HepG2 (cell line): ENCODE results near the gene PRAMEF33. TPM values are rescaled to one million over a fixed set of nuclear protein-coding genes. Genes with fewer than 3 reads are reported as not detected.
"Not testable (repeated sequence)": the region's sequence is repeated elsewhere in the genome, so short reads cannot be mapped to it uniquely, and the experiment has no call there.

Experiments
- ATAC-seq: fragments of 200-7000 bp; cut with Tn5 transposase; 3 replicates; pipeline ENCODE4 v1.9.1; 2020; ENCODE audit warnings: mild to moderate bottlenecking, moderate library complexity
- BruUV-seq: library from RNA; stranded (reverse); fragments of 400-500 nt; replicated peaks from 2 replicates; lab custom pipeline; 2021; lab: Mats Ljungman, UMichigan
- CTCF ChIA-PET: fragments of 300-600 bp; formaldehyde crosslinking; extraction: SDS; loops from one replicate; lab custom pipeline; 2021; ENCODE audit warnings: low total read pairs, inconsistent platforms, low intra/inter-chr PET ratio; lab: Yijun Ruan, JAX
- POLR2A ChIA-PET: fragments of 350-600 bp; sonication (Branson Sonifier 250); formaldehyde crosslinking; loops from one replicate; lab custom pipeline; 2020; ENCODE audit warnings: antibody characterized with exemption, inconsistent platforms; lab: Yijun Ruan, JAX
- DNase-seq: peaks from one replicate; pipeline ENCODE4 v3.0.0-alpha.2; 2015; ENCODE audit warnings: low spot score
- FAIRE-seq: peaks from 3 replicates; lab custom pipeline; 2011; peaks lifted over from hg19 to GRCh38; lab: Jason Lieb, UNC
- H2AFZ ChIP-seq: one replicate; pipeline ENCODE4 v1.6.1; 2011; ENCODE audit warnings: low read length, inconsistent platforms
- H3K27ac ChIP-seq: fragments of 300-600 bp; 3 replicates; pipeline ENCODE4 v1.8.0; 2011; ENCODE audit warnings: mixed run types, mild to moderate bottlenecking, mixed read lengths, low read length, inconsistent platforms; ENCODE audit not compliant: insufficient read depth; ENCODE audit errors: extremely low read length
- H3K27me3 ChIP-seq, 2 experiments: fragments of 200-600 bp in 1 of 2; 2 replicates in 1 of 2; 3 replicates in 1 of 2; pipeline versions ENCODE4 v1.6.0 to v1.8.0; 2011; ENCODE audit warnings: low read length in 2 of 2, mild to moderate bottlenecking in 2 of 2, moderate library complexity in 2 of 2, inconsistent platforms in 1 of 2; ENCODE audit not compliant: insufficient read depth in 2 of 2, control insufficient read depth in 1 of 2
- H3K36me3 ChIP-seq, 2 experiments: fragments of 200-600 bp in 1 of 2; replicated peaks in 1 of 2; 2 replicates in 1 of 2; 3 replicates in 1 of 2; pipeline versions ENCODE4 v1.5.1 to v1.8.0; 2011; ENCODE audit warnings: low read length in 2 of 2, inconsistent platforms in 1 of 2; ENCODE audit not compliant: insufficient read depth in 2 of 2, control insufficient read depth in 1 of 2
- H3K4me1 ChIP-seq: 2 replicates; pipeline ENCODE4 v1.5.1; 2012; ENCODE audit warnings: low read length, inconsistent platforms; ENCODE audit not compliant: insufficient read depth
- H3K4me2 ChIP-seq: 2 replicates; pipeline ENCODE4 v1.6.0; 2011; ENCODE audit warnings: low read depth, low read length, inconsistent platforms
- H3K4me3 ChIP-seq, 3 experiments: fragments of 200-600 bp in 1 of 3; sonication (generic), shearing (Covaris generic) in 1 of 3; replicated peaks in 1 of 3; 2 replicates each; pipeline ENCODE4 v1.5.1; 2011 to 2016; ENCODE audit warnings: low read length in 3 of 3, inconsistent platforms in 2 of 3, low read depth in 2 of 3, mild to moderate bottlenecking in 2 of 3, control low read depth in 1 of 3, mixed read lengths in 1 of 3; ENCODE audit not compliant: insufficient read depth in 1 of 3
- H3K79me2 ChIP-seq: one replicate; pipeline ENCODE4 v1.6.1; 2011; ENCODE audit warnings: low read length, inconsistent platforms; ENCODE audit not compliant: insufficient read depth
- H3K9ac ChIP-seq: 2 replicates; pipeline ENCODE4 v1.6.0; 2011; ENCODE audit warnings: mild to moderate bottlenecking, low read depth, low read length, inconsistent platforms; ENCODE audit not compliant: insufficient read depth
- H3K9me3 ChIP-seq: 2 replicates; pipeline ENCODE4 v1.5.1; 2012; ENCODE audit warnings: mild to moderate bottlenecking, low read length
- H4K20me1 ChIP-seq: 2 replicates; pipeline ENCODE4 v1.6.0; 2011; ENCODE audit warnings: inconsistent platforms, mild to moderate bottlenecking, low read length, moderate library complexity; ENCODE audit not compliant: insufficient read depth
- CTCF ChIP-seq: sonication (generic); formaldehyde crosslinking; IDR thresholded peaks from 2 replicates; pipeline ENCODE4 v1.5.0; 2020; ENCODE audit warnings: mild to moderate bottlenecking, missing genetic modification reagents, moderate library complexity
- SMC3 ChIP-seq: IDR thresholded peaks from 2 replicates; pipeline ENCODE4 v1.6.1; 2011; ENCODE audit warnings: low read length, improper control_type of control experiment
- STAG1 ChIP-seq: sonication (generic); formaldehyde crosslinking; IDR thresholded peaks from 2 replicates; pipeline ENCODE4 v1.4.0; 2020; ENCODE audit warnings: missing genetic modification reagents
- WGBS: methylation state at CpG from one replicate; pipeline ENCODE4 v1.1.6; 2017; ENCODE audit warnings: low lambda C conversion rate; 5-methylcytosine and 5-hydroxymethylcytosine counted together
- in situ Hi-C: cut with HindIII; loops from 2 replicates; pipeline ENCODE4 v1.10.0; 2017; ENCODE audit warnings: low pct_unique_long_range_greater_than_20kb; ENCODE audit not compliant: extremely low pct_ligation_motif_present
- intact Hi-C: fragments of 100-400 bp; cut with micrococcal nuclease; formaldehyde crosslinking; loops from one replicate; pipeline ENCODE4 v1.10.0; 2022; ENCODE audit not compliant: unreplicated experiment
- polyA plus RNA-seq, 8 experiments: library from polyadenylated mRNA; depleted of rRNA in 3 of 8; stranded (reverse) in 7 of 8; unstranded in 1 of 8; fragments of >200 nt; fragmentation: Illumina TruSeq in 4 of 8; extraction: Trizol in 4 of 8; gene quantifications; 2 replicates each; pipeline versions ENCODE4 v1.2.1 to v1.2.3, GENCODE V29; 2011 to 2016; ENCODE audit warnings: low read depth in 4 of 8, missing spikeins in 1 of 8, mixed read lengths in 1 of 8; ENCODE audit not compliant: insufficient read depth in 1 of 8
- small RNA-seq, 3 experiments: library from RNA; depleted of rRNA; stranded (forward); fragments of <200 nt; gene quantifications; one replicate each; pipeline ENCODE3, GENCODE V24; 2012; ENCODE audit warnings: low read depth in 2 of 3, low replicate concordance in 1 of 3; ENCODE audit not compliant: insufficient read length in 3 of 3, insufficient read depth in 2 of 3
- total RNA-seq, 5 experiments: library from RNA; depleted of rRNA; stranded (reverse); fragments of >200 nt; fragmentation: Illumina TruSeq; extraction: Trizol; gene quantifications; 2 replicates each; pipeline ENCODE4 v1.2.3, GENCODE V29; 2016; ENCODE audit warnings: low read depth in 1 of 5

PRAMEF33 gene
- total and polyA plus RNA-seq, 2 of the 13 experiments (the other 11 are each of a cell fraction or from before 2014, with no cell fraction given): not detected

GRCh38 chr1:13356774-13357173 is 53.4 kb downstream of the PRAMEF33 start:
- H3K4me1 ChIP-seq, H2AFZ ChIP-seq, BruUV-seq, H3K4me2 ChIP-seq, in situ Hi-C loops, ATAC-seq, H3K9me3 ChIP-seq, H4K20me1 ChIP-seq, FAIRE-seq, POLR2A ChIA-PET, H3K4me3 ChIP-seq, H3K79me2 ChIP-seq, H3K27me3 ChIP-seq, H3K27ac ChIP-seq, H3K36me3 ChIP-seq, H3K9ac ChIP-seq: not testable (repeated sequence)
- 0% methylated on average over 5 of the region's 5 CpGs for WGBS
- TF ChIP-seq STAG1 (CRISPR knock-in tag): peak; percentile 59
- peak; percentile 62 for TF ChIP-seq CTCF
- TF ChIP-seq SMC3: peak; percentile 46; the same call in 1 of the 2 replicates
- CTCF ChIA-PET: interaction anchor here (1.3 kb wide), 1 partner anchor 66 kb away, joined by 7 read pairs; no protein-coding TSS in a partner anchor
- DNase-seq: peak; percentile 45
- intact Hi-C loops: loop anchor here (5.0 kb wide), 1 partner anchor 66 kb away; no protein-coding TSS in a partner anchor

Small RNA genes lying within 50 kb of the gene (small RNA-seq; reads per million reads assigned to genes)
- gene RNU6-771P: 0 reads per million in 3 experiments

Other genes with a start within 250 kb of the PRAMEF33 start
- not detected in 2 replicates for gene PRAMEF27, start 247.0 kb upstream of the PRAMEF33 start, total RNA-seq (2016; rRNA removed; fragmentation: Illumina TruSeq; extraction: Trizol)
- gene PRAMEF27, start 247.0 kb upstream of the PRAMEF33 start, polyA plus RNA-seq (2011; rRNA removed): not detected in 2 replicates
- not detected in 2 replicates for gene HNRNPCL3, start 242.8 kb upstream of the PRAMEF33 start, total RNA-seq (2016; rRNA removed; fragmentation: Illumina TruSeq; extraction: Trizol)
- gene HNRNPCL3, start 242.8 kb upstream of the PRAMEF33 start, polyA plus RNA-seq (2011; rRNA removed): not detected in 2 replicates
- not detected in 2 replicates for gene PRAMEF25, start 232.8 kb upstream of the PRAMEF33 start, total RNA-seq (2016; rRNA removed; fragmentation: Illumina TruSeq; extraction: Trizol)
- gene PRAMEF25, start 232.8 kb upstream of the PRAMEF33 start, polyA plus RNA-seq (2011; rRNA removed): not detected in 2 replicates
- gene HNRNPCL2, start 186.7 kb upstream of the PRAMEF33 start, total RNA-seq (2016; rRNA removed; fragmentation: Illumina TruSeq; extraction: Trizol): not detected in 2 replicates
- gene HNRNPCL2, start 186.7 kb upstream of the PRAMEF33 start, polyA plus RNA-seq (2011; rRNA removed): not detected in 2 replicates
- not detected in 2 replicates for gene PRAMEF26, start 147.5 kb upstream of the PRAMEF33 start, total RNA-seq (2016; rRNA removed; fragmentation: Illumina TruSeq; extraction: Trizol)
- gene PRAMEF26, start 147.5 kb upstream of the PRAMEF33 start, polyA plus RNA-seq (2011; rRNA removed): not detected in 2 replicates
- gene HNRNPCL4, start 137.9 kb upstream of the PRAMEF33 start, total RNA-seq (2016; rRNA removed; fragmentation: Illumina TruSeq; extraction: Trizol): not detected in 2 replicates
- not detected in 2 replicates for gene HNRNPCL4, start 137.9 kb upstream of the PRAMEF33 start, polyA plus RNA-seq (2011; rRNA removed)
- gene PRAMEF9, start 131.7 kb upstream of the PRAMEF33 start, total RNA-seq (2016; rRNA removed; fragmentation: Illumina TruSeq; extraction: Trizol): not detected in 2 replicates
- gene PRAMEF9, start 131.7 kb upstream of the PRAMEF33 start, polyA plus RNA-seq (2011; rRNA removed): not detected in 2 replicates
- gene PRAMEF13, start 102.1 kb upstream of the PRAMEF33 start, total RNA-seq (2016; rRNA removed; fragmentation: Illumina TruSeq; extraction: Trizol): not detected in 2 replicates
- not detected in 2 replicates for gene PRAMEF13, start 102.1 kb upstream of the PRAMEF33 start, polyA plus RNA-seq (2011; rRNA removed)
- gene PRAMEF18, start 77.4 kb upstream of the PRAMEF33 start, total RNA-seq (2016; rRNA removed; fragmentation: Illumina TruSeq; extraction: Trizol): not detected in 2 replicates
- gene PRAMEF18, start 77.4 kb upstream of the PRAMEF33 start, polyA plus RNA-seq (2011; rRNA removed): not detected in 2 replicates
- gene PRAMEF5, start 49.3 kb upstream of the PRAMEF33 start, total RNA-seq (2016; rRNA removed; fragmentation: Illumina TruSeq; extraction: Trizol): not detected in 2 replicates
- not detected in 2 replicates for gene PRAMEF5, start 49.3 kb upstream of the PRAMEF33 start, polyA plus RNA-seq (2011; rRNA removed)
- not detected in 2 replicates for gene PRAMEF8, start 18.4 kb upstream of the PRAMEF33 start, total RNA-seq (2016; rRNA removed; fragmentation: Illumina TruSeq; extraction: Trizol)
- not detected in 2 replicates for gene PRAMEF8, start 18.4 kb upstream of the PRAMEF33 start, polyA plus RNA-seq (2011; rRNA removed)
- gene PRAMEF15, start 12.0 kb downstream of the PRAMEF33 start, total RNA-seq (2016; rRNA removed; fragmentation: Illumina TruSeq; extraction: Trizol): not detected in 2 replicates
- not detected in 2 replicates for gene PRAMEF15, start 12.0 kb downstream of the PRAMEF33 start, polyA plus RNA-seq (2011; rRNA removed)
- gene PRAMEF14, start 43.6 kb downstream of the PRAMEF33 start, total RNA-seq (2016; rRNA removed; fragmentation: Illumina TruSeq; extraction: Trizol): not detected in 2 replicates
- gene PRAMEF14, start 43.6 kb downstream of the PRAMEF33 start, polyA plus RNA-seq (2011; rRNA removed): not detected in 2 replicates
- not detected in 2 replicates for gene PRAMEF19, start 68.4 kb downstream of the PRAMEF33 start, total RNA-seq (2016; rRNA removed; fragmentation: Illumina TruSeq; extraction: Trizol)
- not detected in 2 replicates for gene PRAMEF19, start 68.4 kb downstream of the PRAMEF33 start, polyA plus RNA-seq (2011; rRNA removed)
- gene PRAMEF17, start 86.1 kb downstream of the PRAMEF33 start, total RNA-seq (2016; rRNA removed; fragmentation: Illumina TruSeq; extraction: Trizol): not detected in 2 replicates
- not detected in 2 replicates for gene PRAMEF17, start 86.1 kb downstream of the PRAMEF33 start, polyA plus RNA-seq (2011; rRNA removed)
- gene PRAMEF20, start 106.9 kb downstream of the PRAMEF33 start, total RNA-seq (2016; rRNA removed; fragmentation: Illumina TruSeq; extraction: Trizol): not detected in 2 replicates
- gene PRAMEF20, start 106.9 kb downstream of the PRAMEF33 start, polyA plus RNA-seq (2011; rRNA removed): not detected in 2 replicates
- not detected in 2 replicates for gene LRRC38, start 210.5 kb downstream of the PRAMEF33 start, total RNA-seq (2016; rRNA removed; fragmentation: Illumina TruSeq; extraction: Trizol)
- not detected in 2 replicates for gene LRRC38, start 210.5 kb downstream of the PRAMEF33 start, polyA plus RNA-seq (2011; rRNA removed)